DOHH2 (cell line): ENCODE data around the gene ZBTB39.
"Not testable (repeated sequence)": the region's sequence is repeated elsewhere in the genome, so short reads cannot be mapped to it uniquely, and the experiment has no call there.

Experiments
- H3F3A ChIP-seq: fragments of 200-600 bp; sonication (generic), shearing (Covaris generic); 2 replicates; pipeline ENCODE4 v1.6.0; 2016; ENCODE audit warnings: antibody characterized with exemption, mild to moderate bottlenecking; ENCODE audit not compliant: control insufficient read depth, insufficient read depth
- H3K27ac ChIP-seq: fragments of 200-600 bp; sonication (generic); 2 replicates; pipeline ENCODE4 v1.5.1; 2014; ENCODE audit warnings: low read depth, mild to moderate bottlenecking, low read length, moderate library complexity
- H3K27me3 ChIP-seq: fragments of 200-600 bp; sonication (generic); 2 replicates; pipeline ENCODE4 v1.6.1; 2014; ENCODE audit warnings: mild to moderate bottlenecking, low read length, mixed read lengths; ENCODE audit not compliant: control insufficient read depth
- H3K36me3 ChIP-seq: fragments of 200-600 bp; sonication (generic); 2 replicates; pipeline ENCODE4 v1.6.1; 2014; ENCODE audit warnings: mild to moderate bottlenecking, low read length, moderate library complexity, mixed read lengths; ENCODE audit not compliant: control insufficient read depth
- H3K4me1 ChIP-seq: fragments of 200-600 bp; sonication (generic); 2 replicates; pipeline ENCODE4 v1.6.1; 2014; ENCODE audit warnings: mild to moderate bottlenecking, low read length, mixed read lengths; ENCODE audit not compliant: control insufficient read depth
- H3K4me2 ChIP-seq: fragments of 200-600 bp; sonication (generic); 2 replicates; pipeline ENCODE4 v1.6.0; 2014; ENCODE audit warnings: mild to moderate bottlenecking, low read length, moderate library complexity
- H3K4me3 ChIP-seq: fragments of 200-600 bp; sonication (generic); 2 replicates; pipeline ENCODE4 v1.5.1; 2014; ENCODE audit warnings: mild to moderate bottlenecking, low read length, mixed read lengths
- H3K79me2 ChIP-seq: fragments of 200-600 bp; sonication (generic); 2 replicates; pipeline ENCODE4 v1.6.1; 2014; ENCODE audit warnings: mild to moderate bottlenecking, low read length, mixed read lengths; ENCODE audit not compliant: control insufficient read depth
- H3K9me2 ChIP-seq: fragments of 200-600 bp; sonication (generic); replicated peaks from 2 replicates; pipeline ENCODE4 v1.6.1; 2014; ENCODE audit warnings: mild to moderate bottlenecking, low read length, mixed read lengths; ENCODE audit not compliant: control insufficient read depth
- H3K9me3 ChIP-seq: fragments of 200-600 bp; sonication (generic); 2 replicates; pipeline ENCODE4 v1.6.1; 2014; ENCODE audit warnings: antibody characterized with exemption, low read length, mixed read lengths; ENCODE audit not compliant: control insufficient read depth, insufficient read depth
- H4K20me1 ChIP-seq: fragments of 200-600 bp; sonication (generic); 2 replicates; pipeline ENCODE4 v1.6.0; 2014; ENCODE audit warnings: low read depth, mild to moderate bottlenecking, antibody characterized with exemption, low read length, moderate library complexity; ENCODE audit not compliant: control insufficient read depth, insufficient read depth
- EZH2phosphoT487 ChIP-seq: fragments of 200-600 bp; sonication (generic); IDR thresholded peaks from 2 replicates; pipeline ENCODE4 v1.6.1; 2017; ENCODE audit warnings: borderline replicate concordance, mild to moderate bottlenecking, antibody characterized with exemption, low read length, moderate library complexity, mixed read lengths
- TF ChIP-seq, protein P1 (sequence below): fragments of 200-600 bp; sonication (generic); IDR thresholded peaks from one replicate; pipeline ENCODE4 v1.5.1; 2014; ENCODE audit warnings: antibody characterized with exemption, mild to moderate bottlenecking, low read depth, low read length; ENCODE audit not compliant: poor library complexity, severe bottlenecking

ZBTB39 gene

DNA sequence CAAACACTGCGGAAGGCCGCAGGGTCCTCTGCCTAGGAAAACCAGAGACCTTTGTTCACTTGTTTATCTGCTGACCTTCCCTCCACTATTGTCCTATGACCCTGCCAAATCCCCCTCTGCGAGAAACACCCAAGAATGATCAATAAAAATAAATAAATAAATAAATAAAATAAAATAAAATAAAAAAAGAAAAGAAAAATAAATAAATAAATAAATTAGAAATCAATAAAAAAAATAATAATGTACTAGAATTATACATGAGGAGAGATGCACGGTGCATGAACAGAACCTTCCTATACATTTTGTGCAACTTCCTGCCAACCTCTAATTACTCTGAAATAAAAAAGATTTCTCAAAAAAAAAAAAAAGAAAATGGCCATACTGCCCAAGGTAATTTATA is 41.2 kb downstream of the ZBTB39 start:
- not testable (repeated sequence) for H3F3A ChIP-seq, H3K79me2 ChIP-seq, H3K4me1 ChIP-seq, H3K9me3 ChIP-seq, H3K36me3 ChIP-seq, H3K4me3 ChIP-seq, H4K20me1 ChIP-seq, H3K27me3 ChIP-seq, H3K9me2 ChIP-seq, H3K4me2 ChIP-seq, H3K27ac ChIP-seq

DNA sequence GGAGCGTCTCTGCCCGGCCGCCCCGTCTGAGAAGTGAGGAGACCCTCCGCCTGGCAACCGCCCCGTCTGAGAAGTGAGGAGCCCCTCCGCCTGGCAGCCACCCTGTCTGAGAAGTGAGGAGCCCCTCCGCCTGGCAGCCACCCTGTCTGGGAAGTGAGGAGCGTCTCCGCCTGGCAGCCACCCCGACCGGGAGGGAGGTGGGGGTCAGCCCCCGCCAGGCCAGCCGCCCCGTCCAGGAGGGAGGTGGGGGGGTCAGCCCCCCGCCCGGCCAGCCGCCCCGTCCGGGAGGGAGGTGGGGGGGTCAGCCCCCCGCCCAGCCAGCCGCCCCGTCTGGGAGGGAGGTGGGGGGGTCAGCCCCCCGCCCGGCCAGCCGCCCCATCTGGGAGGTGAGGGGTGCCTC is 42.8 kb downstream of the ZBTB39 start:
- not testable (repeated sequence) for H3K4me2 ChIP-seq, H3K9me2 ChIP-seq, H4K20me1 ChIP-seq, H3K27me3 ChIP-seq, H3K36me3 ChIP-seq, H3K27ac ChIP-seq, H3K4me3 ChIP-seq, H3K9me3 ChIP-seq, H3F3A ChIP-seq, H3K79me2 ChIP-seq, H3K4me1 ChIP-seq

DNA sequence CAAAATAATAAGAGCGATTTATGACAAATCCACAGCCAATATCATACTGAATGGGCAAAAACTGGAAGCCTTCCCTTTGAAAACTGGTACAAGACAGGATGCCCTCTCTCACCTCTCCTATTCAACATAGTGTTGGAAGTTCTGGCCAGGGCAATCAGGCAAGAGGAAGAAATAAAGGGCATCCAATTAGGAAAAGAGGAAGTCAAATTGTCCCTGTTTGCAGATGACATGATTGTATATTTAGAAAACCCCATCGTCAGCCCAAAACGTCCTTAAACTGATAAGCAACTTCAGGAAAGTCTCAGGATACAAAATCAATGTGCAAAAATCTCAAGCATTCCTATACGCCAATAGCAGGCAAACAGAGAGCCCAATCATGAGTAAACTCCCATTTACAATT is 44.1 kb downstream of the ZBTB39 start:
- H3K9me2 ChIP-seq, H3K27ac ChIP-seq, H3K36me3 ChIP-seq, H3F3A ChIP-seq, H3K4me1 ChIP-seq, H4K20me1 ChIP-seq, H3K4me2 ChIP-seq, H3K4me3 ChIP-seq, H3K79me2 ChIP-seq, H3K9me3 ChIP-seq: not testable (repeated sequence)
- peaks cover 20% of the 10 kb centered on the region for H3K27me3 ChIP-seq

DNA sequence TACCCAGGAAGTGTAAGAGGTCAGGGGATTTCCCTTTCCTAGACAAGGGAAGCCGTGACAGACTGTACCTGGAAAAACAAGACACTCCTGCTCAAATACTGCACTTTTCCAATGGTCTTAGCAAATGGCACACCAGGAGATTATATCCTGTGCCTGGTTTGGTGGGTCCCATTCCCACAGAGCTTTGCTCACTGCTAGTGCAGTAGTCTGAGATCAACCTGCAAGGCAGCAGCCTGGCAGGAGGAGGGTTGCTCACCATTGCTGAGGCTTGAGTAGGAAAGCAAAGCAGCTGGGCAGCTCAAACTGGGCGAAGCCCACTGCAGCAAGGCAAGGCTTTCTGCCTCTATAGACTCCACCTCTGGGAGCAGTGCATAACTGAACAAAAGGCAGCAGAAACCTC is 47.9 kb downstream of the ZBTB39 start:
- no peaks in the 10 kb centered on the region for H3K4me1 ChIP-seq
- H3K9me2 ChIP-seq = no peaks in the 10 kb centered on the region
- no peak overlapping the region for H3K4me3 ChIP-seq
- H3K79me2 ChIP-seq = no peaks in the 10 kb centered on the region
- H3F3A ChIP-seq = no peaks in the 10 kb centered on the region
- H3K36me3 ChIP-seq = no peaks in the 10 kb centered on the region
- H3K27ac ChIP-seq = no peak overlapping the region
- no peak for TF ChIP-seq EZH2phosphoT487
- TF ChIP-seq, protein P1, sequence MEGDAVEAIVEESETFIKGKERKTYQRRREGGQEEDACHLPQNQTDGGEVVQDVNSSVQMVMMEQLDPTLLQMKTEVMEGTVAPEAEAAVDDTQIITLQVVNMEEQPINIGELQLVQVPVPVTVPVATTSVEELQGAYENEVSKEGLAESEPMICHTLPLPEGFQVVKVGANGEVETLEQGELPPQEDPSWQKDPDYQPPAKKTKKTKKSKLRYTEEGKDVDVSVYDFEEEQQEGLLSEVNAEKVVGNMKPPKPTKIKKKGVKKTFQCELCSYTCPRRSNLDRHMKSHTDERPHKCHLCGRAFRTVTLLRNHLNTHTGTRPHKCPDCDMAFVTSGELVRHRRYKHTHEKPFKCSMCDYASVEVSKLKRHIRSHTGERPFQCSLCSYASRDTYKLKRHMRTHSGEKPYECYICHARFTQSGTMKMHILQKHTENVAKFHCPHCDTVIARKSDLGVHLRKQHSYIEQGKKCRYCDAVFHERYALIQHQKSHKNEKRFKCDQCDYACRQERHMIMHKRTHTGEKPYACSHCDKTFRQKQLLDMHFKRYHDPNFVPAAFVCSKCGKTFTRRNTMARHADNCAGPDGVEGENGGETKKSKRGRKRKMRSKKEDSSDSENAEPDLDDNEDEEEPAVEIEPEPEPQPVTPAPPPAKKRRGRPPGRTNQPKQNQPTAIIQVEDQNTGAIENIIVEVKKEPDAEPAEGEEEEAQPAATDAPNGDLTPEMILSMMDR = no peak
- no peaks in the 10 kb centered on the region for H3K9me3 ChIP-seq
- peaks cover 39% of the 10 kb centered on the region for H3K27me3 ChIP-seq
- H3K4me2 ChIP-seq = no peak overlapping the region
- H4K20me1 ChIP-seq = no peaks in the 10 kb centered on the region

DNA sequence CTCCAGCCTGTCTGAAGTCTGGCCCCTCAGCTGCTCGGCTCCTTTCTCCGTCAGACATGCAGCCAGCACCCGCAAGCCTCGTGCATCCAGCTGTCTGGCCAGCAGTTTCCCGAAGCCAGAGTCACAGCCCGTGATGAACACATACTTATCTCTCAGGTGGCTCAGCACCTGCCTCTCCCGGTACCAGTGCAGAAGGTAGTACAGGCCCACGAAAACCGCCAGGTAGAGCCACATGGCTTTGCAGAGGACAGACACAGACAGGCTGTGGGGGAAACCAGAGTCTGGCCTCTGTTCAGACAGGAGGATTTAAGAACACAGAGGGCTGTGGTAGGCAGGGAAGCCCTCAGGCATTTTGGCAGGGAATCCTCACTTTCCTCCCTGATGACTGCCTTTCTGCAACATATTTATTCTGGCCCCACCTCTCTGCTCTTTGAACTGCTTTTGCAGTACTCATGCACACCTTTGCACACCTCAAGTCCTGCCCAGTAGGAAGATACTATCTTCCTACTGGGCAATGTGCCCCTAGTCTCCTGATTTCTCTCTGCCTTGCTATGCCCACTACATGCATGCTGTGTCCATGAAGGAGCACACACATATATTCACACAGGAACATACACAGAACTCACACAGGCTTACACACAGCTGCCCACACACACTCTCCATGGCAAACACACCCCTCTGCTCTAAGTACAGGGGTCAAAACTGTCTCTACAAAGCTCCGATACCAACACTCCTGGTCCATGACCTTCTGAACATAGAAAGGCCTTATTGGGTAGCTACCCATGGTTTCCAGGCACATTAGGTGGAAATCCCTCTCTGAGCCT is 48.9 kb downstream of the ZBTB39 start, which contains the start of gene RDH16:
RDH16 (minus strand) TSS at position 380 of the 824 bp plus-strand sequence; CDS start at position 234, 146 bp downstream.
- TF ChIP-seq EZH2phosphoT487 = no peak
- TF ChIP-seq, protein P1 = no peak
- no peaks in the 10 kb centered on the region for H3F3A ChIP-seq
- H3K27me3 ChIP-seq = peaks cover 39% of the 10 kb centered on the region
- no peaks in the 10 kb centered on the region for H3K9me2 ChIP-seq
- H3K4me2 ChIP-seq = no peak within 1 kb of the TSS
- H3K9me3 ChIP-seq = no peaks in the 10 kb centered on the region
- no peak within 1 kb of the TSS for H3K27ac ChIP-seq
- H3K79me2 ChIP-seq = no peaks in the 10 kb centered on the region
- no peak within 1 kb of the TSS for H3K4me3 ChIP-seq
- H4K20me1 ChIP-seq = no peaks in the 10 kb centered on the region
- no peaks in the 10 kb centered on the region for H3K36me3 ChIP-seq
- H3K4me1 ChIP-seq = no peaks in the 10 kb centered on the region
